ENCODE measurements around the gene CAPN3.

CAPN3 gene

GRCh38 chr15:42401544-42402454, 42.5 kb downstream of the CAPN3 start:
- DNase-seq = no peak

- no peak for DNase-seq
Observed at GRCh38 chr15:42402455-42403205, 43.3 kb downstream of the CAPN3 start.

GRCh38 chr15:42403389-42403788, 44.1 kb downstream of the CAPN3 start:
- no peak for DNase-seq

- no peak for DNase-seq
Observed at GRCh38 chr15:42404461-42405235, 45.3 kb downstream of the CAPN3 start.

- no peak for DNase-seq
Observed at GRCh38 chr15:42405863-42406482, 46.7 kb downstream of the CAPN3 start.

- no peak for DNase-seq
Observed at GRCh38 chr15:42408178-42408577, 48.9 kb downstream of the CAPN3 start.

GRCh38 chr15:42409011-42409410, 49.7 kb downstream of the CAPN3 start:
- DNase-seq = no peak

GRCh38 chr15:42411884-42412283, 52.6 kb downstream of the CAPN3 start:
- no peak for DNase-seq

- DNase-seq = no peak
Observed at GRCh38 chr15:42413920-42414319, 54.6 kb downstream of the CAPN3 start.

- no peak for DNase-seq
Observed at GRCh38 chr15:42419369-42419768, 60.1 kb downstream of the CAPN3 start.

GRCh38 chr15:42421376-42421775, 62.1 kb downstream of the CAPN3 start:
- no peak for DNase-seq

GRCh38 chr15:42427429-42428223, 68.3 kb downstream of the CAPN3 start:
- DNase-seq = no peak

- DNase-seq = no peak
Observed at GRCh38 chr15:42444415-42445063, 85.2 kb downstream of the CAPN3 start.

GRCh38 chr15:42445551-42445950, 86.2 kb downstream of the CAPN3 start:
- no peak for DNase-seq

GRCh38 chr15:42447599-42447998, 88.3 kb downstream of the CAPN3 start:
- no peak for DNase-seq

- DNase-seq = no peak
Observed at GRCh38 chr15:42448281-42448680, 89.0 kb downstream of the CAPN3 start.

- no peak for DNase-seq
Observed at GRCh38 chr15:42449770-42450424, 90.6 kb downstream of the CAPN3 start.

GRCh38 chr15:42450425-42450790, 91.1 kb downstream of the CAPN3 start:
- no peak for DNase-seq

- no peak for DNase-seq
Observed at GRCh38 chr15:42453826-42454225, 94.5 kb downstream of the CAPN3 start.

- DNase-seq = no peak
Observed at GRCh38 chr15:42456531-42456930, 97.2 kb downstream of the CAPN3 start.

GRCh38 chr15:42456971-42457370, 97.7 kb downstream of the CAPN3 start:
- DNase-seq = no peak
